PC-3 (cell line): ENCODE measurements around the gene MYO3A. TPM values are rescaled to one million over a fixed set of nuclear protein-coding genes. Genes with fewer than 3 reads are reported as not detected.

Experiments used
- ATAC-seq: fragments of 200-7000 bp; cut with Tn5 transposase; 2 replicates; pipeline ENCODE4 v1.9.1; 2020; ENCODE audit warnings: mild to moderate bottlenecking, moderate library complexity
- BruUV-seq: library from RNA; stranded (reverse); fragments of 400-500 nt; replicated peaks from 2 replicates; lab custom pipeline; 2021; lab: Mats Ljungman, UMichigan
- CTCF ChIA-PET: fragments of 300-600 bp; sonication (Branson Sonifier 250); formaldehyde crosslinking; loops from one replicate; lab custom pipeline; 2022; ENCODE audit warnings: antibody characterized with exemption; lab: Charles Lee
- POLR2A ChIA-PET: fragments of 300-600 bp; sonication (Branson Sonifier 250); formaldehyde crosslinking; loops from one replicate; lab custom pipeline; 2022; ENCODE audit warnings: antibody characterized with exemption; ENCODE audit not compliant: unreplicated experiment; lab: Charles Lee
- DNase-seq: peaks from one replicate; pipeline ENCODE4 v3.0.0-alpha.2; 2015
- H2AFZ ChIP-seq: fragments of 300-600 bp; sonication (generic); 2 replicates; pipeline ENCODE4 v1.6.0; 2016; ENCODE audit warnings: antibody characterized with exemption, low read length
- H3F3A ChIP-seq: fragments of 300-600 bp; sonication (generic); one replicate; pipeline ENCODE4 v1.6.0; 2017; ENCODE audit warnings: antibody characterized with exemption, low read length, control low read depth, mild to moderate bottlenecking; ENCODE audit not compliant: unreplicated experiment
- H3K27ac ChIP-seq: fragments of 300-600 bp; sonication (generic); 2 replicates; pipeline ENCODE4 v1.5.1; 2016; ENCODE audit warnings: mild to moderate bottlenecking, low read length
- H3K27me3 ChIP-seq: fragments of 300-600 bp; sonication (generic); 2 replicates; pipeline ENCODE4 v1.6.1; 2016; ENCODE audit warnings: low read length, mixed read lengths
- H3K36me3 ChIP-seq: fragments of 300-600 bp; sonication (generic); 2 replicates; pipeline ENCODE4 v1.6.1; 2016; ENCODE audit warnings: low read depth, mixed run types, low read length, mixed read lengths
- H3K4me1 ChIP-seq: fragments of 300-600 bp; sonication (generic); 2 replicates; pipeline ENCODE4 v1.5.1; 2016; ENCODE audit warnings: low read length; ENCODE audit not compliant: insufficient read depth
- H3K4me2 ChIP-seq: fragments of 300-600 bp; sonication (generic); 2 replicates; pipeline ENCODE4 v1.6.0; 2016; ENCODE audit warnings: low read length
- H3K4me3 ChIP-seq: fragments of 300-600 bp; sonication (generic); 2 replicates; pipeline ENCODE4 v1.5.1; 2016; ENCODE audit warnings: mild to moderate bottlenecking, low read length, mixed read lengths
- H3K79me2 ChIP-seq: fragments of 300-600 bp; sonication (generic); 2 replicates; pipeline ENCODE4 v1.6.1; 2017; ENCODE audit warnings: low read length, mixed read lengths
- H3K9ac ChIP-seq: fragments of 300-600 bp; sonication (generic); 2 replicates; pipeline ENCODE4 v1.6.0; 2016; ENCODE audit warnings: mild to moderate bottlenecking, low read length
- H3K9me2 ChIP-seq: fragments of 300-600 bp; sonication (generic); replicated peaks from 2 replicates; pipeline ENCODE4 v1.6.1; 2016; ENCODE audit warnings: mixed run types, low read length, mixed read lengths
- H3K9me3 ChIP-seq: fragments of 300-600 bp; sonication (generic); 2 replicates; pipeline ENCODE4 v1.6.1; 2016; ENCODE audit warnings: low read length, mixed read lengths
- H4K20me1 ChIP-seq: fragments of 300-600 bp; sonication (generic); 2 replicates; pipeline ENCODE4 v1.6.1; 2016; ENCODE audit warnings: low read length, mixed read lengths
- EZH2 ChIP-seq: fragments of 300-600 bp; sonication (generic); IDR thresholded peaks from one replicate; pipeline ENCODE4 v1.6.1; 2017; ENCODE audit warnings: antibody characterized with exemption, mild to moderate bottlenecking, low read length; ENCODE audit not compliant: unreplicated experiment
- intact Hi-C: fragments of 100-400 bp; cut with micrococcal nuclease; formaldehyde crosslinking; loops from 2 replicates; pipeline ENCODE4 v1.9.0; 2023
- total RNA-seq: library from RNA; depleted of rRNA; stranded (reverse); fragments of >200 nt; gene quantifications from 2 replicates; pipeline ENCODE4 v1.2.3, GENCODE V29; 2014
- TF ChIP-seq, protein P1 (sequence below): fragments of 300-600 bp; sonication (generic); conservative IDR thresholded peaks from 2 replicates; pipeline ENCODE4 v1.5.1; 2017; ENCODE audit warnings: antibody characterized with exemption, low read depth, mild to moderate bottlenecking, low read length

Gene MYO3A
- total RNA-seq, 1 experiment from 2014 or later, result not detected

DNA sequence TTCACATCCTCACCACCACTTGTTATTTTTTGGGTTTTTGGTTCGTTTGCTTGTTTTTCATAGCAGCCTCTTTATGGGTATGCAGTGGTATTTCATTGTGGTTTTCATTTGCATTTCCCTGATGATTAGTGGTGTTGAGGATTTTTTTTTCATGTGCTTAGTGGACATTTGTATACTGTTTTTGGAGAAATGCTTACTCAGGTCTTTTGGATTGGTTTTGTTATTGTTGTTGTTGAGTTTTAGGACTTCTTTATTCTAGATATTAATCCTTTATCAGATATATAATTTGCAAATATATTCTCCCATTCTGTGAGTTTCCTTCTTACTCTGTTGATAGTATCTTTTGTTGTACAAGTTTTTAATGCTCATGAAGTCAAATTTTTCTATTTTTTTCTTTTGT is 325.3 kb downstream of the MYO3A start:
- Histone ChIP-seq H3K4me2 (no peak overlapping the region), H3K9me3 (no peaks in the 10 kb centered on the region), H3K4me3 (no peak overlapping the region), H3F3A (no peaks in the 10 kb centered on the region), H3K79me2 (no peaks in the 10 kb centered on the region), H3K9ac (no peak overlapping the region), H4K20me1 (no peaks in the 10 kb centered on the region), H3K4me1 (no peaks in the 10 kb centered on the region), H3K36me3 (no peaks in the 10 kb centered on the region), H3K27ac (no peak overlapping the region), H2AFZ (no peak overlapping the region), H3K9me2 (no peaks in the 10 kb centered on the region), H3K27me3 (peaks cover 12% of the 10 kb centered on the region; the same call in 1 of the 2 replicates)
- DNase-seq, result no peak
- no peak for TF ChIP-seq EZH2
- TF ChIP-seq, protein P1, sequence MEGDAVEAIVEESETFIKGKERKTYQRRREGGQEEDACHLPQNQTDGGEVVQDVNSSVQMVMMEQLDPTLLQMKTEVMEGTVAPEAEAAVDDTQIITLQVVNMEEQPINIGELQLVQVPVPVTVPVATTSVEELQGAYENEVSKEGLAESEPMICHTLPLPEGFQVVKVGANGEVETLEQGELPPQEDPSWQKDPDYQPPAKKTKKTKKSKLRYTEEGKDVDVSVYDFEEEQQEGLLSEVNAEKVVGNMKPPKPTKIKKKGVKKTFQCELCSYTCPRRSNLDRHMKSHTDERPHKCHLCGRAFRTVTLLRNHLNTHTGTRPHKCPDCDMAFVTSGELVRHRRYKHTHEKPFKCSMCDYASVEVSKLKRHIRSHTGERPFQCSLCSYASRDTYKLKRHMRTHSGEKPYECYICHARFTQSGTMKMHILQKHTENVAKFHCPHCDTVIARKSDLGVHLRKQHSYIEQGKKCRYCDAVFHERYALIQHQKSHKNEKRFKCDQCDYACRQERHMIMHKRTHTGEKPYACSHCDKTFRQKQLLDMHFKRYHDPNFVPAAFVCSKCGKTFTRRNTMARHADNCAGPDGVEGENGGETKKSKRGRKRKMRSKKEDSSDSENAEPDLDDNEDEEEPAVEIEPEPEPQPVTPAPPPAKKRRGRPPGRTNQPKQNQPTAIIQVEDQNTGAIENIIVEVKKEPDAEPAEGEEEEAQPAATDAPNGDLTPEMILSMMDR, result no peak
- CTCF ChIA-PET, result no interaction called here
- POLR2A ChIA-PET, result no interaction called here
- intact Hi-C loops, result no loop called here
- no peak for ATAC-seq
- BruUV-seq, result no TSS peak
